GM06990 (cell line): ENCODE measurements around the gene TIGIT.

Source experiments
- DNase-seq: peaks from one replicate; pipeline ENCODE4 v3.0.0-alpha.2; 2011; ENCODE audit not compliant: insufficient read length; ENCODE audit errors: extremely low read depth
- H3K27me3 ChIP-seq: replicated peaks from 2 replicates; pipeline ENCODE4 v1.6.0; 2011; ENCODE audit warnings: low read length; ENCODE audit not compliant: control insufficient read depth, insufficient read depth
- H3K36me3 ChIP-seq: 2 replicates; pipeline ENCODE4 v1.5.1; 2011; ENCODE audit warnings: low read length; ENCODE audit not compliant: control insufficient read depth, insufficient read depth
- H3K4me3 ChIP-seq: replicated peaks from 2 replicates; pipeline ENCODE4 v1.5.1; 2011; ENCODE audit warnings: low read depth, mild to moderate bottlenecking, control low read depth, low read length
- TF ChIP-seq, protein P1 (sequence below): IDR thresholded peaks from 2 replicates; pipeline ENCODE4 v1.5.1; 2011; ENCODE audit warnings: low read length, control low read depth, mild to moderate bottlenecking, inconsistent platforms; ENCODE audit not compliant: insufficient read depth, poor library complexity, severe bottlenecking

The TIGIT gene

DNA sequence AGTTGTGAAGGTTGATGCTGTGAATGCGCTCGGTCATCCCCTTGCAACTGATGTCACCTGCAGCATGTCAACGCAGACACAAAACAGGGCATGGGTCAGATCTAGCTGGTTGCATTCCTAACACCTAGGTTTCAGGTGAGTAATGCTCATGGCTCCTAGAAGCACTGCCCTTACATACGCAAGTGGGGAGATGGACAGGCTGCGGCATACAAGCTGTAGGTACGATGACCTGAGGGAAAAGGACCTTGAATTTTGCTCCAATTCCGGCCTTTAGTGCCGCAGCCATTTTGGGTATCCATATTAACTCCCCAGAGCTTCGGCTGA, 58.0 kb downstream of the TIGIT start:
- Histone ChIP-seq H3K36me3 (peaks cover 6% of the 10 kb centered on the region), H3K4me3 (no peak overlapping the region), H3K27me3 (no peaks in the 10 kb centered on the region)
- no peak for DNase-seq
- TF ChIP-seq, protein P1, sequence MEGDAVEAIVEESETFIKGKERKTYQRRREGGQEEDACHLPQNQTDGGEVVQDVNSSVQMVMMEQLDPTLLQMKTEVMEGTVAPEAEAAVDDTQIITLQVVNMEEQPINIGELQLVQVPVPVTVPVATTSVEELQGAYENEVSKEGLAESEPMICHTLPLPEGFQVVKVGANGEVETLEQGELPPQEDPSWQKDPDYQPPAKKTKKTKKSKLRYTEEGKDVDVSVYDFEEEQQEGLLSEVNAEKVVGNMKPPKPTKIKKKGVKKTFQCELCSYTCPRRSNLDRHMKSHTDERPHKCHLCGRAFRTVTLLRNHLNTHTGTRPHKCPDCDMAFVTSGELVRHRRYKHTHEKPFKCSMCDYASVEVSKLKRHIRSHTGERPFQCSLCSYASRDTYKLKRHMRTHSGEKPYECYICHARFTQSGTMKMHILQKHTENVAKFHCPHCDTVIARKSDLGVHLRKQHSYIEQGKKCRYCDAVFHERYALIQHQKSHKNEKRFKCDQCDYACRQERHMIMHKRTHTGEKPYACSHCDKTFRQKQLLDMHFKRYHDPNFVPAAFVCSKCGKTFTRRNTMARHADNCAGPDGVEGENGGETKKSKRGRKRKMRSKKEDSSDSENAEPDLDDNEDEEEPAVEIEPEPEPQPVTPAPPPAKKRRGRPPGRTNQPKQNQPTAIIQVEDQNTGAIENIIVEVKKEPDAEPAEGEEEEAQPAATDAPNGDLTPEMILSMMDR: no peak

GRCh38 chr3:114355653-114356052, 61.8 kb downstream of the TIGIT start:
- no peak for DNase-seq
- H3K4me3 ChIP-seq: no peak overlapping the region
- H3K27me3 ChIP-seq: no peaks in the 10 kb centered on the region
- TF ChIP-seq, protein P1: no peak
- peaks cover 3% of the 10 kb centered on the region for H3K36me3 ChIP-seq

GRCh38 chr3:114356066-114356465, 62.2 kb downstream of the TIGIT start:
- TF ChIP-seq, protein P1: no peak
- no peaks in the 10 kb centered on the region for H3K27me3 ChIP-seq
- H3K4me3 ChIP-seq: no peak overlapping the region
- 0 out of 2 replicates have a peak, but pooled peaks cover 2% of the 10 kb centered on the region for H3K36me3 ChIP-seq
- DNase-seq: no peak

DNA sequence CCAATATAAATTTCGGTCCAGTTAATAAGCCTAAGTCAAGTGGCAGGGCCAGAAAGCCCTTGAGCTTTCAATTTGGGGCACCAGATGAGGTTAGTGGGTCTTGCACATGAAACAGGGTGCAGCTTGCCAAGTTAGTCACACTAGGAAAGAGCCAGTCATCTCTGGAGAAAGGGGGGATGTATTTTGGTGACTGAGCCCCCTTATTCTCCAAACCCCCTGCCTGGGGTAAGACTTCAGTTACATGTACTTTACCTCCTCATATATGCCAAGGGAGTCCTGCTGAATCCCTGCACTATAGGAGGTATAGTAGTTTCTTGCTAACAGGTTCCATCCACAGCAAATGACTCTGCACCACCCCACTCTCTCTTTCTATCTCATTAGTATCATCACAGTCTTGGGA, 62.7 kb downstream of the TIGIT start:
- Histone ChIP-seq H3K4me3 (no peak overlapping the region), H3K36me3 (0 out of 2 replicates have a peak, but pooled peaks cover 1% of the 10 kb centered on the region), H3K27me3 (no peaks in the 10 kb centered on the region)
- DNase-seq: no peak
- TF ChIP-seq, protein P1: no peak
